GM18870 (cell line): ENCODE results near the gene PPIL4.
"Not testable (repeated sequence)": the region's sequence is repeated elsewhere in the genome, so short reads cannot be mapped to it uniquely, and the experiment has no call there.

Experiments
- ATAC-seq: cut with Tn5 transposase; IDR thresholded peaks from one replicate; pipeline ENCODE4 v1.9.1; 2021; ENCODE audit warnings: moderate library complexity; ENCODE audit not compliant: unreplicated experiment

PPIL4 gene

DNA sequence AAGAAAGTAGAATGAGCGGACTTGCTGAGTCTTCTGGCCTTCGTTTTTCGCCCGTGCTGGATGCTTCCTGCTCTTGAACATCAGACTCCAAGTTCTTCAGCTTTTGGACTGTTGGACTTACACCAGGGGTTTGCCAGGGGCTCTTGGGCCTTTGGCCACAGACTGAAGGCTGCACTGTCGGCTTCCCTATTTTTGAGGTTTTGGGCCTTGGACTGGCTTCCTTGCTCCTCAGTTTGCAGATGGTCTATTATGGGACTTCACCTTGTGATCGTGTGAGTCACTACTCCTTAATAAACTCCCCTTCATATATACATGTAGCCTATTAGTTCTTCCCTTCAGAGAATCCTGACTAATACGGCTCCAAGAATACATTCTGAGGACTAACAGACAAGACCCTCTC lies 83.1 kb downstream of the PPIL4 start:
- ATAC-seq = not testable (repeated sequence)

DNA sequence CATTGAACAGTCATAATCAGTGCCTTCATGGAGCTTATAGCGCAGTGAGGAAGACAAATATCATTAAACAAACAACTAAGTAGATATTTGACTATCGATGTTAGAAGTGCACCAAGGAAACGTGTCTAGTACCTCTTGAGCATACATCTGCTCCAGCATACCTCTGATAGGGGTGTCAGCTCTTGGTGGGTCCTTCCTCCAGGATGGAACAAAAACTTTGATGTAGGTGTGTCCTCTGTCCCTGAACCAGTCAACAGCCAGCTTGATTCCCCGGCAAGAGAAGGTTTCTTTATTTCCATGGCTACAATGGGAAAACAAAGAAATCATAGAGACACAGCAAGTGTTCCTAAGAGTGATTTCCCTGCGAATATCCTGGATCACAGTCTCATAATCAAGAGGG lies 84.2 kb downstream of the PPIL4 start:
- ATAC-seq = no peak

DNA sequence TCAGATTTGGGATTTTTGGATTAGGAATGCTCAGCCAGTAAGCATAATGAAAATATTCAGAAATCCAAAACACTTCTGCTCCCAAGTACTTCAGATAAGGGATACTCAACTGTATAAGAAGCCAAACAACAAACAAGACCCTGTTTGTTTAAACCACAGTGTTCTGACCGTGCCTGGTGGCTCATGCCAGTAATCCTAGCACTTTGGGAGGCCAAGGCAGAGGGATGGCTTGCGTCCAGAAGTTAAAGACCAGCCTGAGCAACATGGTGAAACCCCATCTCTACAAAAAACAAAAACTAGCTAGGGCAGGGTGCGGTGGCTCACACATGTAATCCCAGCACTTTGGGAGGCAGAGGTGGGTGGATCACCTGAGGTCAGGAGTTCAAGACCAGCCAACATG lies 85.6 kb downstream of the PPIL4 start:
- not testable (repeated sequence) for ATAC-seq

DNA sequence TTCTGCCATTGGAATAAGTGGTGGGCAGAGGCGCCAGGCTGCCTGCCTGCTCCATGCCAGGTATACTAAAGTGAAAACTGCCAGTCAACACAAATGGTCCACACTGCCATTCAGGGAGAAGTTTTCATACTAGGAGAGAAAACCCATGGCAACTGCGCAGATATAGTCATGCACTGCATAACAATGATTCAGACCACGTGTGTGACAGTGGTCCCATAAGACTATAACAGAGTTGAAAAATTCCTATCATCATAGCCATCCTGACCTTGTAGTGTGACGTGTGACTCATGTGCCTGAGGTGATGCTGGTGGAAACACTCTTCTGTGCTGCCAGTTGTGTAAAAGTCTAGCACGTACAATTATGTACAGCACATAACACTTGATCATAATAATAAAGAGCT lies 86.1 kb downstream of the PPIL4 start:
- ATAC-seq = no peak

- no peak for ATAC-seq
These were observed 87.0 kb downstream of the PPIL4 start for GRCh38 chr6:149458806-149459205.

- no peak for ATAC-seq
These were observed 87.6 kb downstream of the PPIL4 start for GRCh38 chr6:149458196-149458595.

GRCh38 chr6:149457316-149457884 lies 88.4 kb downstream of the PPIL4 start:
- no peak for ATAC-seq

DNA sequence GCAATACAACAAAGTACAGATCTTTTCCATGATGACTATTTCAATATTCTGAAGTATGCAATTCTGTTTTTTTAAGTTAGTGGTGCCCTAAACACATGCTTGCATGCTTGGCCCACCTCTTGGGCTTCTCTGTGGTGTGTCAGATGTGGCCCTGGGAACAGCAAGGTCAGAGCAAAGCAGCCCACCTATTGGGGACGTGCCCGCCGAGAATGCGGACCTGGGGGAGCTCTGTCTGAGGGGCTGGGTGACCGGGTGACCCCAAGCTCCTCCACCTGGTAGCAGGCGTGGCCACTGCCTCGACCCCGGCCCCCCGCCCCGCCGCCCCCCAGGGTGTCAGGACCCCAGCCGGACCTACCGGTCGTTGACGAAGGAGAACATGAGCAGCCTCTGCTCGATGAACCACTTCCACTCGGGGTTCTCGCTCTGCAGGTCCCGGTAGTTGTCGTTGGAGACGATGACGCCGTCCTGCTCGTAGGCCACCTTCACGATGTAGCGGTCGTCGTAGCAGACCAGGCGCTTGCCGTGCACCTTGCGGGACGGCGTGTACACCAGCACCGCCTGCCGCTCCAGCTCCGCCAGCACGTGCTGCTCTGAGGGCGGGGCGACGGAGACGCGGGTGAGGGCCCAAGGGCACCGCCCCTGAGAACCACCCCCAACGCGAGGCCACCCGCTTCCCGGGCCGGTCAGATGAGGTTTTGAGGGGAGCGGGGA lies 89.4 kb downstream of the PPIL4 start:
- ATAC-seq = no peak

DNA sequence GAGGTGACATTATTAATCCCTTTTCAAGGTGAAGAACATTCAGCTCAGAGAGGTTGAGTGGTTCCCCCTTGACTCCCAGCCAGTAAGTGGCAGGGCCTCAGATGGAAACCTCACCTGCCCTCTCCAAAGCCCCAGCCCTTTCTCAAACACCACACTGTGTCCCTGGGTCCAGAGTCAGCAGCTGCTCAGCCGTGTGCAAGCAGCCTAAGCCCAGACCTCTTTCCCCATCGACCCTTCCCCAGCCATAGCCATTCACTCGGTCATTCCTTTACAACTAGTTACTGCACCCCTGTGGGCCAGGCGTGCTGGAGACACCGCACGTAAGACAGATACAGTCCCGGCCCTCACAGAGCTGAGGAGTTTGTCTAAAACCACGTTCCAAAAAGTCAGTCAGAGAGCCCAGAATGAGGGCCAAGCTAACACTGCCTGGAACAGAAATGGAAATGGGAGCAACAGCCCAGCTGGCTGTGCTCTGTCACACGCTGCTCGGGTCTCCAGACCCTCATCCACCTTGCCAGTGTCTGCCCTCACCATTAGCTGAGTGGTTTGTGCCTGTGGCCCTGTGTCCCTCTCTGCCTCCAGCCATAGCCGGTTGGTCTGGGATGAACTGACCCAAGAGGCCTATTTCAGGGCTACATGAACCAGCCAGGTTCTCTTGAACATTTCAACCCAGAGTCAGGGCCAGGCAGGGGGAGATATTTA lies 90.7 kb downstream of the PPIL4 start:
- no peak for ATAC-seq
